A673 (cell line): ENCODE results near the gene ZNF33A.

Source experiments
- CTCF ChIP-seq: fragments of 300-800, 200-600 bp; sonication (generic); conservative IDR thresholded peaks from 2 replicates; pipeline ENCODE4 v1.5.1; 2017; ENCODE audit warnings: low read depth, mild to moderate bottlenecking, antibody characterized with exemption, low read length, moderate library complexity, mixed read lengths
- EZH2 ChIP-seq: fragments of 200-600 bp; sonication (generic); IDR thresholded peaks from 2 replicates; pipeline ENCODE4 v1.6.1; 2017; ENCODE audit warnings: borderline replicate concordance, low read depth, mild to moderate bottlenecking, mixed read lengths, antibody characterized with exemption, low read length; ENCODE audit not compliant: poor library complexity, severe bottlenecking

- TF ChIP-seq CTCF (no peak), EZH2 (no peak)
These were observed 27.8 kb downstream of the ZNF33A start for GRCh38 chr10:38038107-38038931.
